HG03342 (cell line): ENCODE results near the gene ARMC2.

Experiments used
- ATAC-seq: cut with Tn5 transposase; IDR thresholded peaks from one replicate; pipeline ENCODE4 v1.9.1; 2021; ENCODE audit warnings: mild to moderate bottlenecking, moderate library complexity; ENCODE audit not compliant: unreplicated experiment

The ARMC2 gene

DNA sequence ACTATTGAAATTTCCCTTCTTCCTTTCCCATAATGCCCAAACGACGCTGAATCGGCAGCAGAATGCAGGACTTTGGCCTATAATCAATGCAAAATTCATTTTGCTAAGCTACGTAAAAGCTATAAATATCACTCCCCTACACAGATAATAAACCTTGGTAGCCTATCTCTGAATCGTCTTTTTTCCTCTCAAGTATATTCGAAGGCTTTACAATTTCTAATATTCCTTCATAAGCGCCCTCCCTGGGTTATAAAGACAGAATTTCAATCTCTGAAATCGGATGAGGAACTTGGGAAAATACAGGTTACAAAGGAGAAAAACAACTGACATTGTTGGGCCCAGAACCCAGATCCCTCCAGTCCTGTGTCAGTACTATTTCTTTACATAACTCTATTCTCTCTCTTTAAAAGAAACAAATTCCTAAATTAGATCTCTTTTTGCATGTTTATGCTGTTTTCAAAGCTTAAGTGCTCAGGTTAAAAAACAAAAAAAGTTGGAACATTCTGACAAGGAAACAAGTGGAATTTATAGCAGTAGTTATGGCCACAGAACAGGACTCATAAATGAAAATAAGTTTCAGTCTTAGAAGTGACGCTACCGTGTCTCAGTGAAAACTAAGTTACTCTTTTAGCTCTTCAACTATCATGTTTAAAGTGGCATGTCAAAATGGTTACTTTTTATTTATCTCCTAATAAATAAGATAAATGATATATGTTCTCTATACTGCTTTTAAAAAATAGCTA lies 161.9 kb downstream of the ARMC2 start:
- ATAC-seq = no peak

DNA sequence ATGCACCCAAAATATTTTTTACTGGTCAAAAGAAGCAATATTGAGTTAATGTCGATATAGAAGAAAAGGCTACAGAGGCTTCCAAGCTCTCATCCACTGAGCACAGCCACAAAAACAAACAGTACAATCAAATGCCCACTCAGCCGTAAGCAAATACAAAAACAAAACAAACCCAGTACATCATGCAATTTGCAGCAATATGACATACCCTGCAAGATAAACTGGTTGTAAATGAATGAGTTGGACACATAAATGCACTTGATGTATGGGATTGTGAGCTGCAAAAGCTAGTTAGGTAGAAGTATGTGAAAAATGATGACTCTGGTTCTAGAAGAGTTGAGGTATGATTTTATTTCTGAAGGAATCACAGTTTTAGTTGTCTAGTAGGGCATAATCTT lies 162.5 kb downstream of the ARMC2 start:
- ATAC-seq = no peak

DNA sequence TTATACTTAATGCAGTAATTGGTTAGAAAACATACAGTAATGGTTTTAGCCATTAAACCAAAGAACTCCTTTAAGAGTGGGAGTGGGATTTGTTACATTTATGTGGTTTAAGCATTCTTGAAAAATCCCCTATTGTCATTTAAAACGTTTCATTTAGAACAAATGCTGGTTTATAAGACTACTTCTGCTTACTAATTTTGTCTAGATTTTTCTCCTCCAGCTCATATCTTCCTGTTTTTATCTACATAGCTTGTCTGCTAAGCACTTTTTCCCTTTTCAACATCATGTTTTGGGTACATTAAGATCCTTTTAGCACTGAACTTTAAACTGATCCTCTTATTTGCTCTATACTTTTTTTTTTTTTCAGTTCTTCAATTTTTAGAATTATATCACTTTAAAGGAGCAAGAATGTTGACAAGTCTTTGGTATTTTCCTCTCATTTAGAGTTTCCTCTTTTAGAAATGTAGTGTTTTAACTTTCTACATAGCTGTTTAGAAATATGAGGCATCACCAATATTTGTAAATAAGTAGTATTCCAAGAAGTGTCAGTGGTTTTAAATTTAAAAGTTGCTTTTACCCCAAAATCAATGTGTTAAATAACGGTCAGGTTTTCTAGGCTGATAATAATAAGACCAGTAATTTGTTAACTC lies 165.6 kb downstream of the ARMC2 start:
- no peak for ATAC-seq

DNA sequence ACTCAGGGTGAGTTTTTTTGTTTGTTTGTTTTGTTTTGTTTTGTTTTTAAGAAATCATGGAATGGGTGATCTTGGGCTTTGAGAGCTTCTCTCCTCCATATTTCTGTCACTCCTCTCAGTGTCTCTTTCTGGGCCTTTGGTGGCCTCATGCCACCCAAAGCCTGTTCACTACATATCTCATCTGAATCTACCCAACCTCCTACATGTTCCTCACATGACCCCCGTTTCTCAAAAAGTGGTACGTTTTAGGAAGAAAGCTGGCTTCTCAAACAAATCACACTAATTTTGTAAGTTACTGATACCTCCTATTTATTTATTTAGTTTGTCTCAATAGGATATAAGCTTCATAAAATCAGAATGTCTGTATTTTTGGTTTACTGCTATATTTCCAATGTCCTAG lies 166.4 kb downstream of the ARMC2 start:
- no peak for ATAC-seq

DNA sequence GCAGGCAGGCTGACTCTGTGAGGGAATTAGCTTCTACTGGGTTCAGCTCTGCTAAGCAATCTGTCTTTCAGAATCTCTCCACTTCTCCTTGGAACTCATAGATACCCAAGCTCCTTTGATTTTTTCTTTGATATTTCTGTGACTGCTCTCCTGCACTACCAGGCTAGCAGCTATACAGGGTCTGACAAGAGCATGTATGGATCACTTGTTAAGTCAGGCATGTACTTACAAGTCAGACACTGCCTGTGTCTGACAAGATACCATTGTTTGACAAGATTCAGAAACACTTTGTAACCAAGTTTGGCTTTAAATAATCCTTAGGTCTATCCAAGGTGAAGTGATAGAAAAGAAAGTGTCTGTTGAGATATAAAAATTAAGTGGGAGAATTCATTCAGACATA lies 167.0 kb downstream of the ARMC2 start:
- ATAC-seq = no peak

DNA sequence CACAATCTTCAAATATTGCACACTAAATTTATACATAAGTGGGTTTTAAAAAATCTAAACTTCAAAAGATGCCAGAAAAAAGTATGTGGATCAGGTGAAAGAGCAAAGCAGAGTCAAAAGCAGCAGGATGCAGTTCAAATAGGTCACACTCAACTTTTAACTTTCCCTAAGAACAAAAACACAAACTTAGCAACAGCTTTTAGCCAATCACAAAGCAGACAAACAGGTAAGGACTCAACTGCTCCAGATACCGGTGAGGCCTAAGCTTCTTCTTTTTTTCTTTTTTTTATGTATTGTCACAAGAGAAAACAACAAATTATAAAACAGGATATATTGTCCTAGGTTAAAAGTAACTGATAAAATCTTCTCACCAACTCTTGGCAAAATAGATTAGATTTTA lies 171.7 kb downstream of the ARMC2 start:
- no peak for ATAC-seq

DNA sequence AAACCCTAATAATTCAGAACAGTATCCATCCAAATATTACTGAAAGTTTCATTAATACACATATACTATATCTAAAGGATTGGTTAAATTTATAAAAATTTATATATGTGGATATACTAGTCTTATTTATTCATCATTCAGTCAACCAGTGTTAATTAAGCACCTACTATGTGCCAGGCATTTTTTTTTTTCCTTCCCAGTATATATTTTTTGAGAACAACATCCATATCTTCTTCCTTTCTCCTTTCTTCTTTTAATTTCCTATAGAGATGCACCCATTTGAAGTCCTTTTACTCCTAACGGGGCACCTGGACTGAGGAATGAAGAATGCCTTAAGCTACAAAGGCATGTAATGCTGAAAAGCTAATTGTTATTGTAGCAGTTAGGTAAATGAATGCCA lies 173.6 kb downstream of the ARMC2 start:
- no peak for ATAC-seq

DNA sequence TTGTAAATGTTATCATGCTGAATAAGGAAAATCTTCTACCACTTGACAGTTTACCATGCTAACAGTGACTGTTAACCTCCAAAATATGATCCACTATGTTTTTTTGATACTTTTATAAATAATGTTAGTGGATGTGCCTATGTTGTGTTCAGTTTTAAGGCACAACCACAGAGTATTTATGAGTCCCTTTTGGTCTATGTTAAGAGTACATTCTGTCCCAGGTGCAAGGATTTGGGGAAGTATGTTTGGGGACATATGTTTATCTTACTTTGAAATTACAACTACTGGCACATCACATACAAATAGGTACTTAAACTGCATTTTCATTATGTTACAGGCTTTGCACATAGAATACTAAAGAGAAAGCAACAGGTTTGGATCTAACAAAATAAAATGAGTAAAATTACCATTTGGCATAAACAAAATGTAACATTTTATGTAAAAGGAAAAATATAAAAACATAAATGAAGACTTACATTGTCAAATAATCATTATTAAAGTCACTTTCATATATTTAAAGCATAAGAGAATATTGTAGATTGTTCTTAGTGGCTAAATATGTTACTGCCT lies 175.2 kb downstream of the ARMC2 start:
- ATAC-seq = no peak
